HG03139 (cell line): ENCODE results near the gene SCAMP1.
"Not testable (repeated sequence)": the region's sequence is repeated elsewhere in the genome, so short reads cannot be mapped to it uniquely, and the experiment has no call there.

Experiments used
- ATAC-seq: cut with Tn5 transposase; IDR thresholded peaks from one replicate; pipeline ENCODE4 v1.9.1; 2021; ENCODE audit not compliant: unreplicated experiment

SCAMP1 gene, protein sequence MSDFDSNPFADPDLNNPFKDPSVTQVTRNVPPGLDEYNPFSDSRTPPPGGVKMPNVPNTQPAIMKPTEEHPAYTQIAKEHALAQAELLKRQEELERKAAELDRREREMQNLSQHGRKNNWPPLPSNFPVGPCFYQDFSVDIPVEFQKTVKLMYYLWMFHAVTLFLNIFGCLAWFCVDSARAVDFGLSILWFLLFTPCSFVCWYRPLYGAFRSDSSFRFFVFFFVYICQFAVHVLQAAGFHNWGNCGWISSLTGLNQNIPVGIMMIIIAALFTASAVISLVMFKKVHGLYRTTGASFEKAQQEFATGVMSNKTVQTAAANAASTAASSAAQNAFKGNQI

DNA sequence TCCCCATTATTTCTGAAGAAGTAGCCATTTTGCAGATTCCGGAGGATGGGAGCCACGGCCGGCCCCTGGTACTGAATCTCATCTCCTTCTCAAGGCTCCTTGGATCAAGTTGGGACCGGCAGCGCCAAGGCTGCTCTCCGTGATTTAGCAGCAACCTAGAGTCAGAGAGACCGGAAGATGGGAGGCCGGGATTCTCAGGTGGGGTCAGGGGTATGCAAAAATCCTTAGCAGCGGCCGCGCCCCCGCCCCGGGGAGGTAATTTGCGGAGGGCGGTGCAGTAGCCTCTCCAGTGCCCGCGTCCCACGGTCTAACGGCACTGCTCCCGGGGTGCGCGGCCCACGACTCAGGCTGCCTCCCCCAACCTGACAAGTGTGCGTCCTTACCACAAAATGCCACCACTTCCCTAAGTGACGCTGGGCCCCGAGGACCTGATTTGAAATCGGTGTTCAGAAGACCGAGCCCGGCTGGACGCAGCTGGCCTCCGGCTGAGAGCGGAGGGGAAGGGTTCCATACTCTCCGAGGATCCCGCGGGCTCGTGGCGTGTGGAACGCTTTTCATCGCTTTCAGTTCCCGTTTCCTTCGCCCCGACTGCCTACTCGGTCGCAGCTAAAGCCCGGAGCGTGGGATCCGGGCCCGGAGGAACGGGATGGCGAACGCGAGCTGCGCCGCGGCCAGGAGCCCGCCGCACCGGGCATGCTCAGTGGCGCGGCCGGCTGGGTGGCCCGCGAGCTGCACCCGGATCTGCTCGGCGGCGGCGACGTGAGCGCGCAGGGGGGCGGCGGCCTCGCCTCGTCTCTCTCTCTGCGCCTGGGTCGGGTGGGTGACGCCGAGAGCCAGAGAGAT lies at the start of gene SCAMP1:
Gene SCAMP1 (plus strand): TSS at position 787 of the 843 bp plus-strand sequence. CDS start 55 bp downstream, at position 842.
- ATAC-seq: peak; percentile 68

DNA sequence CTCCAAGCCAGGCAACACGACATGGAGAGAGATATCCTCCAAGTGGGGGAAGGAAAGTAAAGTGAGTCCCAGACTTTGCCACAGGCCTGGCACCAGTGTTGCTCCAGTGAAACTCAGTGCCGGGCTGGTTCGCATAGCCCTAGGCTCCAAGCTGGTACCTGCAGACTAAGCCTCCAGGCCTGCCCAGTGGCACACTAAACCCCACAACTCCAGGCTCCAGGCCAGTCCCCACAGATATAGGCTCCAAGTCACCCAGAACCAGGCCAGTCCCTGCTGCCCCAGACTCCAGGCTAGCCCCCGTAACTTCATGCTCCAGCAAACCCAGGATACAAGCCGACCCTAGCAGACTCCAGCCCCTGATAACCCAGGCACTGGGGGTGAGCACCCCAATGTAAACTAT lies 42.9 kb upstream of the SCAMP1 start:
- no peak for ATAC-seq

DNA sequence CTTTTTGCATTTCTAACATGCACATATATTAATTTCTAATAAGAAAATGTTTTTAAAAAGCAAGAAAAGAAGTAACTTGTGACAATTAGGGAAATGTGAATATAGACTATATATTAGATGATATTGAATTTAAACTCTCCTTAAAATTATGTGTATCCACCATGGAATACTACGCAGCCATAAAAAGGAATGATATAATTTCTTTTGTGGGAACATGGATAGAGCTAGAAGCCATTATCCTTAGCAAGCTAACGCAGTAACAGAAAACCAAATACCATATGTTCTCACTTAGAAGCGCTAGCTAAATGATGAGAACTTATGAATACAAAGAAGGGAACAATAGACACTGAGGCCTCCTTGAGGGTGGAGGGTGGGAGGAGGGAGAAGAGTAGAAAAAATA lies 42.1 kb upstream of the SCAMP1 start:
- no peak for ATAC-seq

DNA sequence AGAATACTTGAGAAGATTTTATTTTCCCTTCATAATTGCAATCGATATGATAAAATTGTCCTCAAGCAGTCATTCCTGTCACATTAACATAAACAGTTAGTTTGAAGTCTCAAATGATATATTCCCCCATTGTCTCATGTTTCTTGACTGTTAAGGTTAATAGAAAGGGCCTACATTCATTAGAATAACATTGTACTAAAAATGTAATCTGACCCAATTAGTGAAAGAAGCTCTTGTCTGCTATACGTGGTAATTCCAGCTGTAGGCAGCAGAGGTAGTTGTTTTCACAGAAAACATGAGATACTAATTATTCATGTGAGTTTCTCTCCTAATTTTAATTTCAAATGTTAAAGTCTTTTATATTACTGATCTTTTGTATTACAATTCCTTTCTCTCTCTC lies 40.0 kb upstream of the SCAMP1 start:
- ATAC-seq: no peak

DNA sequence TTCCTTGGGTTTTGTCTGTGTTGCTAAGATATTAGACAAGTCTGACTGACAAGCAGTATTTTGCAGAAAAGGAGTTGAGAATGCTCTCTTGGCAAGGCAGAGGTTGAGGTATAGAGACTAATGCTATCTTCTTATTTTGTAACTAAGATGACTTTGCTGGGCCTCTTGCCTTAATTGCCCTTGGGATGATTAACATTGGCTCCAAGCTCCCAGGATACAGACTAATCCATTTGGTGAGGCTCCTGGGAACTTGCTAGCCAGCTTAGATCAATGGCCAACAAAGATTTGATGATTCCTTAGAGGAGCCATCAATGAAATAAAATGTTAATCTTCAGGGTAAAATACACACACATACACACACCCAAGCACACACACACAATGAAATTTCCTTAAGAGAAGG lies 37.2 kb upstream of the SCAMP1 start:
- ATAC-seq: no peak

DNA sequence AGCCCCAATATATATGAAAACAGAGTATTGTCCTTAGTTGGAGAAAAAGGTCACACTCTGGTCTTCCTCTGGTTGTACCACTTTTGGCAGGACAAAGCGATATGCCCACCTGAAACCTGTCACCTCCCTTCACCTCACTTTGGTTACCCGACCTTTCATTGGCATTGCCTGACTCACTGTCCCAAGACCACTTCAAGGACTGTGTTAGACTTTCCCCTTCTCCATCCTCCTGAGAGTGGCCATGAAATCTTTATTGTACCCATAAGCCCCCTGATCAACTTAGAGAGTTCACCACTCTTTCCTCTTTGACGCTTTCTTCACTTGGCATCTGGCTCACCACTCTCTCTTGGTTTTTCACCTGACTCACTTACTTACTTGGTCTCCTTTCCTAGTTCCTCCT lies 33.5 kb upstream of the SCAMP1 start:
- no peak for ATAC-seq

DNA sequence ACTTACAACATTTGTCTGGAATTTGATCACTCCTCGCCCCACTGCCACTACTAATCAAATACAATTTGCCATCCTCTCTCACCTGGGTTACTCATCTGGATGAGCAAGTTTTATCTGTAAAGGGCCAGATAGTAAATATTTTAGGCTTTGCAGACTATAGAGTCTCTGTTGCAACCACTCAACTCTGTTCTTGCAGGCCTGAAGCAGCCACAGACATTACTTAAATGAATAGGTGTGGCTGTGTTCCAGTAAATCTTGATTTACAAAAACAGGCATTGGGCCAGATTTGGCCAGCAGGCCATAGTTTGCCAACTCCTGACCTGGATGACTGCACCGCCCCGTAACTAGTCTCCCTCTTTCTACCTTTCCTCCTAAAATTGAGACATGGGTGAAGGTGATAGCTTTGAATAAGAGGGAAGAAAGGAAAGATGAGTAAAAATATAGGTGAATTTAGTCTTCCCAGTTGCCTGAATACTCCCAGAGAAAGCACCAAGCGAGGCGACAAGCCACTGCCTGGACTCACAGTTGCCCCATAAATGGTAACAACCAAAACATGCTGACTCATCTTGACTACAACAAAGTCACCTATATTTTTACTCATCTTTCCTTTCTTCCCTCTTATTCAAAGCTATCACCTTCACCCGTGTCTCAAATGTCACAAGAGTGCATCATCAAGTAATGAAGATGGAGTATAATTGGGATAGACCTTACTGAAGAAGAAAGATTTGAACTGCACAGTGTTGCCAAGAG lies 32.5 kb upstream of the SCAMP1 start:
- ATAC-seq: no peak

DNA sequence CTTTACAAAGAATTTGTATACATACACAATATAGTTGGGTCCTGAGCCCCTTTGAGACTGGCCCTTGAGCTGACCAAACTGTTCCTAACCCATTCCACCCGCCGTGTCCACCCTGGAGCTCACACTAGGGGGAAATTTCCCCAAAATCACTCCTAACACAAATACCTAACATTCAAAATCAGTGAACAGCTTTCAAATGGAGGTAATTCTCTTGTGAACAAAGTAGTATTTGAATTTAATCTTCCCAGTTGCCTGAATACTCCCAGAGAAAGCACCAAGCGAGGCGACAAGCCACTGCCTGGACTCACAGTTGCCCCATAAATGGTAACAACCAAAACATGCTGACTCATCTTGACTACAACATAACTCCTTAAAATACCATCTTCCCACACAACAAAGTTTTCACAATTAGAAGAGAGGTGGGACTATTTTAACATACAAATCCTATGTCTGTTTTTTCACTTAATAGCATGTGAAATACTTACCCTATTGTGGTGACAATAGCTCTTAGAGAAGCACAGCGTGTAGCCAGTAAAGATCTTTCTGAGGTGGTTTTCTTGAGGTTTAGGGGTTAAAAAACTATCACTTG lies 31.7 kb upstream of the SCAMP1 start:
- no peak for ATAC-seq

DNA sequence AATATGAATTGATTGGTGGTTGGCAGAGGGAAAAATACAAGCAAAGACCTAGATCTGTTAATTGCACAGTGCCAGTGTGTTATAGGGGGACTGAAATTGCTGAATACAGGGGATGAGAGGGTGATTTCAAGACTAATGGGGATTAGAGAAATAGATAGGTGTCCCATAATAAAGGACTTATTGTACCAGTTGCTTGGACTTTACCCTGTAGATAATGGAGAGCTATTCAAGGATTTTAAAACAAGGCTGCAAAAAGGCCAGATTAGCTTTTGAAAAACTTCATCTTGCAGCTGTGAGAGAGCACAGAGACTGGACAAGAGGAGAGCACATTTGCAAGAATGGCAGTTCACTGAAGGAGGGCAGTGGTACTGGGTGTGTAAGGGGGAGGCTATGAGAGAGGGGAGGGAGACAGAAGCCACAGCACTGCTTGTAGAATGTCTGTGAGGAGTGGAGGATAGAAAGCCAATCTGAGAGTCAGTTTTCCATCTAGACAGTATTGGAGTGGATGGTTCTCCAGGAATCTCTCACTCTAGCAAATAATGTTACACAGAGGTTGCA lies 28.8 kb upstream of the SCAMP1 start:
- ATAC-seq: no peak

DNA sequence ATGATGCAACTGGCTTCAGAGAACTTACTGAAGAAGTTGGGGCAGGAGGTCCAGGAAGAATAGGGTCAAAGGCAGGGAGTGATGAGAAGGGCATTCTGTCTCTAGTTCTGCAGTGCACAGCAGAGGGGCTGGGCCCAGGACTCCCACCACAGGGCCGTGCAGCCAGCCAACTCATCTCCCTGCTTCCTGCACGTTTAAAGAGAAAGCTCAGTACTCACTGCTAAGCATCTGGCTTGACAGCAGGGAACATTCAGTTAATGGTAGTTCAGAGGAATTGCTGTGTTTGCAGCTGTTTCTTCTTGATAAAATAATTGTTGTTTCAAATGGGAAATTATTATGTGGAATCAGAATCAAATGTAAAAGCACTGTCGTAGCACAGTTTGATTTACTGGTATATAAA lies 25.6 kb upstream of the SCAMP1 start:
- no peak for ATAC-seq

DNA sequence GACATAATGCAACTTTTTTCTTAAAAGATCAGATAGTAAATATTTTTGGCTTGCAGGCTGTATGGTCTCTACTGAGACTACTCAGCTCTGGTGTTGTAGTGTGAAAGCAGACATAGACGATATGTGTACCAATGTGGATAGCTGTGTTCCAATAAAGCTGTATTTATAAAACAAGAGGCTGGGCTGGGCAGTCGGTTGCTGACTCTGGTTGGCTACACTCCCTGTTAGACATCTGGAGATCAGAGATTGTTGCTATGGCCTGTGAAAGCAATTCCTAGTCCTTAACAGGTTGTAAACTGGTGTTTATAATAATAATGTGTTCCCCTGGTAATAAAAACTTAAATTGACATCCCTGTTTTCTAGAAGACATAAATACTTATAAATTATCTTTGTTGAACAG lies 24.4 kb upstream of the SCAMP1 start:
- ATAC-seq: no peak

DNA sequence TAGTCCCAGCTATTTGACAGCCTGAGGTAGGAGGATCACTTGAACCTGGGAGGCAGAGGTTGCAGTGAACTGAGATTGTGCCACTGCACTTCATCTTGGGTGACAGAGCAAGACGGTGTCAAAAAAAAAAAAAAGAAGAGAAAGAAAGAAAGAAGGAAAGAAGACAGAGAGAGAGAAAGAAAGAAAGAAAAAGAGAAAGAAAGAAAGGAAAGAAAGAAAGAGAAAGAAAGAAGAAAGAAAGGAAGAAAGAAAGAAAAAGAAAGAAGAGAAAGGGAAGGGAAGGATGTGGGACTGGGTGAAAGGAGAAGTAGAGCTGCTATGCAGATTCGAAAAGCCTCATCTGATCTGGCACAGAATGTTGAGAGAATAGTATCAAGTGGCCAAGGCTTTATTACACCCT lies 23.7 kb upstream of the SCAMP1 start:
- no peak for ATAC-seq

DNA sequence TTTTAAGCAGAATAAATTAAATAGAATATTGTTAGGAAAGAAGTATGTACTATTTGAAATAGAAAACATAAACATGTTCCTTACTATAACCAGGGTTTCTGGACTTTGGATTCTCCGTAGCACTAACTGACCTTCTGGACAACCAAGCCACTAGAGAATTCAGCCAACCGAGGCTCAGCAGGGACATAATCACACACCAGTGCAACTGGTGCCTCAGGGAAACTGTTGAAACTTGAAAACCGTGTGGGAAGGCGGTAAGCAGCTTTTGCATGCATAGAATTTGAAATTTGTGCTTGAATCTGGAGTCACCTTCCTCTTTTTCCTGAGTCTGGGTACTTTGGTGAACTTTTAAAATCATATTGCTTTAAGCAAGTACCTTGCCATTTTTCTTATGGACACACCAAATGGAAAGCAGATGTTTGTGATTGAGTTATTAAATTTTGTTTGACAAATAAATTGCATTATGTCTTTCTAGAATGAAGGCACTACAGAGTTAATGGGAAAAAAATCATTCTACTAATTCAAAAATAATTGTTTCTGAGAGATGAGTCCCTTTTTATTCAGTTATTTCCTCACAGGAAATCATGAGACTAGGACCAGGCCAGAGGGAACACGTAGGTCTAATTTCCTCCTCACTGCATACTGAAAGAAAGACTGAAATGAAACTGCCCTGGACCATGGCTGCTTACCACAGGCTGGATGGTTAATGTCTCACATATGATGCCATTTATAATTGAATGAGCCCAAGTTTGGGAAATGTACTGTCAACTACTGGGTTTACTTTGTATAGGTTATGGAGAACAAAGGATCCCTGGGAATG lies 20.6 kb upstream of the SCAMP1 start:
- no peak for ATAC-seq

DNA sequence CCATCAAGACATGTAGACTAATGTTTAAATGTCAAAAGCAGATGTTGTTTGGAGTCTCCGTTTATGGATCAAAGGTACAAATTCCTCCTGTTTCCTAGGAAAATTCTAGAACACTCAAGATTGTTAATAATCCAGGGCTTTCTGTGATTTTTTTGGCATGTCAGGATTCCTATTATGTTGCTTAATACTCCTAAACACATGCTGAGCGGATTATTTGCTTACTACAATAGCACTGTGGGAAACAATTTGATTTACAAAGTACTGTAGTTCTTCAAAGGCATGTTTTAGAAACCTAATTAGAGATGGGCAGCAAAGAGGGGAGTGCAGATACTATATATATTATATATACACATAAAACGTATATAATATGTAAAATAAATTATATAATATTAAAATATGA lies 19.0 kb upstream of the SCAMP1 start:
- no peak for ATAC-seq

DNA sequence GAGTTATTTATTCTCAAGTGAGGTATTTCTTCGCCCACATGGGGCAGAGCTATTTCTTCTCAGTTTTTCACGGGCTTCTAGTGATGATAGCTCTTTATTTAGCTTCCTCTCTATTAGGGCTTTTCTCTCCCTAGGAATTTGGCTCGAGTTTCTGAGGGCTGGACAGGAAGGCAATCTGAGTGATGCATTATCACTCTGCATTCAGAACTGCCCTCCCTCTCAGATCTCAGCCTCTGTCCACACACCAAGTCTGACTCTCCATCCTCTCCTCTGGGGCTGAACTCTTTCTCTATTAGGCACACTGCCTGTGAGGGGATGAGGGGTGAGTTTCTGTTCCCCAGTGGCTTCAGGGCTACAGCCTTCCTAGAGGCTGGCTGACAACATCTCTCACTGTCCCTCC lies 14.9 kb upstream of the SCAMP1 start:
- no peak for ATAC-seq

DNA sequence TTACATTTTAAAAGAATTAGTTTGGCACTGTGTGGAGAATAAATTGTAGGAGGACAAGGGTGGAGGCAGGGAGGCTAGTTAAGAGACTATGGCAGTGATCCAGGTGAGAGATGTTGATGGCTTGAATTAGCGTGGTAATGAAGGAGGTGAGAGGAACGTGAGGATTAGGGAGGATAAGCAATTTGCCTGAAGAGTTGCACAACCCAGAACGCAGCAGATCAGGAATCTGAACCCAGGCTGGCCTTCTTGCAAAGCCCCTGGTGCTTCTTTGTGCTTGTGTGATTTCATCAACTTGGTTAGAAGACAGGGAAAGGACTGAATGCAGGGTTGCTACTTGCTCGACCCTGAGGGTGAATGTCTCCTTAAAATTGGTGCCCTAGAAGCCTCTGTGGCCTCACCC lies 6.9 kb upstream of the SCAMP1 start:
- no peak for ATAC-seq

DNA sequence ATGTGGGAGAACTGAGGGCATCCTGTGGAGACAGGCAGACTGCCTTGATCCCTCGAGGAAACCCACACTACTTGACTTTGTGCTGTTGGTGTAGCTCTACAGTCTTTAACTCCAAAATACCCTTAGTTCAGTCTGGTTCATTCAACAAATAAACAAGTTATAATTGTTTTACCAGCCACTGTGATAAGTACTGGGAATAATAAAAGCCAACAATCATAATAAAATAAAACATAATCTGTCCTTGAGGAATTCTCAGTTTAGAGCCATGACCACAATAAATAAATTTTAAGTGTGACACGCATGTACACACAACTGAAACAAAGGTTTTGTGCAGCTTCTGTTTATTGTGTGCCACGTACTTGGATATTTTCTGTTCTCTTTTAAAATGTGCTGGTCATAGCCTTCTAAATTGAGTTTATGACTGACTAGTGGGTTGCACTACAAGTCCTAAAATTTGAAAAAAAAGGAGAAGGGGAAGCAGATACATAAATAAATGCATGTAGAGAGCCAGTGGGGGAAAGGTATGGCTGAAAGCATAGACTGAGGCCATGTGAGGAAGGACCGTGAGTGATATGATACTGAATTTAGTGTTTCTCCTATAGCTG lies 6.2 kb upstream of the SCAMP1 start:
- ATAC-seq: no peak

DNA sequence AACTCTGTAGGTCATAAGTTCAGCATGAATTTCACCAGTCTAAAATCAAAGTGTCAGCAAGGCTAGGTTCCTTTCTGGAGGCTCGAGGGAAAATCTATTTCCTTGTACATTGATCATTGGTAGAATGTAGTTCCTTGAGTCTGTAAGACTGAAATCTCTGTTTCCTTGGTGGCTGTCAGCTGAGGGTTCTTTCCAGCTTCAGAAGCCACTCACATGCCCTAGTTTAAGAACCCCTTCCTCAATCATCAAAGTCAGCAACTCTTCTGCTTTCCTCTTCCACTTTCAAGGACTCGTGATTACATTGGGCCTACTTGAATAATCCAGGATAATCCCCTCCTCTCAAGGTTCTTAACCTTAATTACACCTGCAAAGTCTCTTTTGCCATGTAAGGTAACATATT lies 4.9 kb upstream of the SCAMP1 start:
- ATAC-seq: no peak

DNA sequence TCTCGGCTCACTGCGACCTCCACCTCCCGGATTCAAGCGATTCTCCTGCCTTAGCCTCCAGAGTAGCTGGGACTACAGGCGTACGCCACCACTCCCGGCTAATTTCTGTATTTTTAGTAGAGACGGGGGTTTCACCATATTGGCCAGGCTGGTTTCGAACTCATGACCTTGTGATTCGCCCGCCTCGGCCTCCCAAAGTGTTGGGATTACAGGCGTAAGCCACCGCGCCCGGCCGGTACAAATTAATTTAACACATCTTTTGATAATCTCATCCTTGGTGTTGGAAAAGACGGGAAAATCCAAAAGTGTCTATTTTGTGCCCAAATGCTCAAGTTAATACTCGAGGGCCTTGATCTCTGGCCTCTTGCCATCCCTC lies 974 bp upstream of the SCAMP1 start:
- not testable (repeated sequence) for ATAC-seq

DNA sequence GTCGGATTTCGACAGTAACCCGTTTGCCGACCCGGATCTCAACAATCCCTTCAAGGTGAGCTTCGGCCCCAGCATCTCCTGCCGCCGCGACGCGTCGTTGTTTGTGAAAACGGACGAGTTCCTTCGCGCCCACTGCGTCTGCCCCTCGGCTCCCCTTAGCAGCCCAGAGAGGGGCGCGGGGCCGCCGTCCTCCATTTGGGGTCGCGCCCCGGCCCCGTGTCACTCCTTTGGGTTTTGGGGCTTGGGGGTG lies 182 bp downstream of the SCAMP1 start:
- no peak for ATAC-seq
